ENCODE results near the gene ARX. TPM values are rescaled to one million over a fixed set of nuclear protein-coding genes. Genes with fewer than 3 reads are reported as not detected.

Gene ARX
- total RNA-seq, 1 donor from 2014 or later = not detected

GRCh38 chrX:24955372-24955930, 60.3 kb downstream of the ARX start:
- no peaks in the 10 kb centered on the region for H3K27me3 ChIP-seq (ENCODE audit: insufficient read depth, low read length)
- H3K79me2 ChIP-seq (ENCODE audit: insufficient read depth, low read length) = no peaks in the 10 kb centered on the region
- H3K36me3 ChIP-seq (ENCODE audit: insufficient read depth, low read length) = no peaks in the 10 kb centered on the region
- DNase-seq (ENCODE audit: low read depth) (no peak), FAIRE-seq (peak; percentile 72)
- Mint-ChIP-seq H3K4me1 (ENCODE audit: low read depth, unreplicated experiment) (no peaks in the 10 kb centered on the region), H3K27me3 (ENCODE audit: low read depth, unreplicated experiment) (no peaks in the 10 kb centered on the region), H3K36me3 (ENCODE audit: low read depth, unreplicated experiment) (no peaks in the 10 kb centered on the region), H3K4me3 (ENCODE audit: unreplicated experiment) (no peak overlapping the region), H3K27ac (ENCODE audit: unreplicated experiment) (no peak overlapping the region), H3K9me3 (ENCODE audit: unreplicated experiment) (no peaks in the 10 kb centered on the region)
- no peak overlapping the region for H3K4me3 ChIP-seq (ENCODE audit: insufficient read depth, low read depth, low read length)
- H3K9ac ChIP-seq (ENCODE audit: low read length) = no peak overlapping the region
- no peak overlapping the region for H3K27ac ChIP-seq (ENCODE audit: low read depth, low read length)
- no peaks in the 10 kb centered on the region for H4K20me1 ChIP-seq (ENCODE audit: insufficient read depth, low read length)
- no peaks in the 10 kb centered on the region for H3K9me3 ChIP-seq (ENCODE audit: insufficient read depth, low read depth, low read length)
- H3K4me2 ChIP-seq (ENCODE audit: low read length) = no peak overlapping the region
- TF ChIP-seq CTCF (IDR thresholded peaks at IDR 0.05; ENCODE audit: insufficient read depth, low read depth, low read length) (no peak), EZH2 (IDR thresholded peaks at IDR 0.05; ENCODE audit: insufficient read depth, low read length) (no peak)
- no peak overlapping the region for H2AFZ ChIP-seq (ENCODE audit: low read depth, low read length)
- H3K4me1 ChIP-seq (ENCODE audit: insufficient read depth, low read length) = no peaks in the 10 kb centered on the region

GRCh38 chrX:24954732-24955131, 61.0 kb downstream of the ARX start:
- no peaks in the 10 kb centered on the region for H3K9me3 ChIP-seq (ENCODE audit: insufficient read depth, low read depth, low read length)
- Mint-ChIP-seq H3K4me1 (ENCODE audit: low read depth, unreplicated experiment) (no peaks in the 10 kb centered on the region), H3K9me3 (ENCODE audit: unreplicated experiment) (no peaks in the 10 kb centered on the region), H3K4me3 (ENCODE audit: unreplicated experiment) (no peak overlapping the region), H3K27ac (ENCODE audit: unreplicated experiment) (no peak overlapping the region), H3K27me3 (ENCODE audit: low read depth, unreplicated experiment) (no peaks in the 10 kb centered on the region), H3K36me3 (ENCODE audit: low read depth, unreplicated experiment) (no peaks in the 10 kb centered on the region)
- no peaks in the 10 kb centered on the region for H3K4me1 ChIP-seq (ENCODE audit: insufficient read depth, low read length)
- H3K27me3 ChIP-seq (ENCODE audit: insufficient read depth, low read length) = no peaks in the 10 kb centered on the region
- DNase-seq (ENCODE audit: low read depth) (no peak), FAIRE-seq (peak; percentile 79)
- H3K4me2 ChIP-seq (ENCODE audit: low read length) = no peak overlapping the region
- no peak overlapping the region for H2AFZ ChIP-seq (ENCODE audit: low read depth, low read length)
- no peak overlapping the region for H3K27ac ChIP-seq (ENCODE audit: low read depth, low read length)
- no peaks in the 10 kb centered on the region for H4K20me1 ChIP-seq (ENCODE audit: insufficient read depth, low read length)
- H3K9ac ChIP-seq (ENCODE audit: low read length) = no peak overlapping the region
- H3K79me2 ChIP-seq (ENCODE audit: insufficient read depth, low read length) = no peaks in the 10 kb centered on the region
- H3K4me3 ChIP-seq (ENCODE audit: insufficient read depth, low read depth, low read length) = no peak overlapping the region
- no peak for TF ChIP-seq EZH2 (IDR thresholded peaks at IDR 0.05; ENCODE audit: insufficient read depth, low read length)
- H3K36me3 ChIP-seq (ENCODE audit: insufficient read depth, low read length) = no peaks in the 10 kb centered on the region
